ENCODE measurements around the gene RALGPS1.

The RALGPS1 gene

GRCh38 chr9:127207734-127208410 is 293.3 kb downstream of the RALGPS1 start:
- TF ChIP-seq CTCF (IDR thresholded peaks at IDR 0.05) = no peak
- no peaks in the 10 kb centered on the region for H3K36me3 ChIP-seq
- peaks cover 4% of the 10 kb centered on the region for H3K27me3 ChIP-seq
- H3K4me1 ChIP-seq (ENCODE audit: control insufficient read depth in 1 of 2, insufficient read depth in 1 of 2, low read depth in 1 of 2, low read length in 1 of 2) = no peaks in the 10 kb centered on the region
- no peak overlapping the region for H3K27ac ChIP-seq
- no peak overlapping the region for H3K4me3 ChIP-seq (ENCODE audit: low read depth in 1 of 2, low read length in 1 of 2)
- H3K9me3 ChIP-seq = no peaks in the 10 kb centered on the region

- peaks cover 4% of the 10 kb centered on the region for H3K27me3 ChIP-seq
- no peak for TF ChIP-seq CTCF (IDR thresholded peaks at IDR 0.05)
- H3K36me3 ChIP-seq = no peaks in the 10 kb centered on the region
- no peak overlapping the region for H3K4me3 ChIP-seq (ENCODE audit: low read depth in 1 of 2, low read length in 1 of 2)
- no peak overlapping the region for H3K27ac ChIP-seq
- no peaks in the 10 kb centered on the region for H3K4me1 ChIP-seq (ENCODE audit: control insufficient read depth in 1 of 2, insufficient read depth in 1 of 2, low read depth in 1 of 2, low read length in 1 of 2)
- no peaks in the 10 kb centered on the region for H3K9me3 ChIP-seq
Measured at GRCh38 chr9:127208416-127208815, 293.8 kb downstream of the RALGPS1 start.

GRCh38 chr9:127209220-127209619 is 294.6 kb downstream of the RALGPS1 start:
- H3K4me3 ChIP-seq (ENCODE audit: low read depth in 1 of 2, low read length in 1 of 2) = no peak overlapping the region
- no peaks in the 10 kb centered on the region for H3K9me3 ChIP-seq
- no peaks in the 10 kb centered on the region for H3K36me3 ChIP-seq
- no peak for TF ChIP-seq CTCF (IDR thresholded peaks at IDR 0.05)
- H3K4me1 ChIP-seq (ENCODE audit: control insufficient read depth in 1 of 2, insufficient read depth in 1 of 2, low read depth in 1 of 2, low read length in 1 of 2) = no peaks in the 10 kb centered on the region
- peaks cover 4% of the 10 kb centered on the region for H3K27me3 ChIP-seq
- H3K27ac ChIP-seq = no peak overlapping the region

- TF ChIP-seq CTCF (IDR thresholded peaks at IDR 0.05) = no peak
- Histone ChIP-seq H3K4me1 (ENCODE audit: control insufficient read depth in 1 of 2, insufficient read depth in 1 of 2, low read depth in 1 of 2, low read length in 1 of 2) (no peaks in the 10 kb centered on the region), H3K27ac (no peak overlapping the region), H3K4me3 (ENCODE audit: low read depth in 1 of 2, low read length in 1 of 2) (no peak overlapping the region), H3K27me3 (peaks cover 4% of the 10 kb centered on the region), H3K36me3 (no peaks in the 10 kb centered on the region), H3K9me3 (no peaks in the 10 kb centered on the region)
Measured at GRCh38 chr9:127209948-127210640, 295.5 kb downstream of the RALGPS1 start.

GRCh38 chr9:127210851-127211730 is 296.5 kb downstream of the RALGPS1 start:
- H3K9me3 ChIP-seq = no peaks in the 10 kb centered on the region
- H3K4me3 ChIP-seq (ENCODE audit: low read depth in 1 of 2, low read length in 1 of 2) = no peak overlapping the region
- H3K36me3 ChIP-seq = no peaks in the 10 kb centered on the region
- no peaks in the 10 kb centered on the region for H3K4me1 ChIP-seq (ENCODE audit: control insufficient read depth in 1 of 2, insufficient read depth in 1 of 2, low read depth in 1 of 2, low read length in 1 of 2)
- TF ChIP-seq CTCF (IDR thresholded peaks at IDR 0.05) = no peak
- H3K27ac ChIP-seq = no peak overlapping the region
- H3K27me3 ChIP-seq = no peaks in the 10 kb centered on the region
